Coronary artery (tissue), 2 donors: Measurements from ENCODE around the gene MFGE8.
"Not testable (repeated sequence)": the region's sequence is repeated elsewhere in the genome, so short reads cannot be mapped to it uniquely, and the experiment has no call there.

Source experiments
- DNase-seq: peaks from one replicate; pipeline ENCODE4 v3.0.0-alpha.2; 2017; ENCODE audit warnings: low spot score
- H3K27ac ChIP-seq, 2 donors: fragments of 200-600 bp; sonication (generic); one replicate each; pipeline ENCODE4 v1.5.1; 2016 to 2019
- H3K4me3 ChIP-seq: fragments of 200-600 bp; sonication (generic); 2 replicates; pipeline ENCODE4 v1.5.1; 2016; ENCODE audit warnings: mild to moderate bottlenecking, moderate library complexity
- TF ChIP-seq, protein P1 (sequence below): fragments of 200-600 bp; sonication (generic); IDR thresholded peaks from one replicate; pipeline ENCODE4 v1.5.1; 2019; ENCODE audit warnings: antibody characterized with exemption

MFGE8 gene

DNA sequence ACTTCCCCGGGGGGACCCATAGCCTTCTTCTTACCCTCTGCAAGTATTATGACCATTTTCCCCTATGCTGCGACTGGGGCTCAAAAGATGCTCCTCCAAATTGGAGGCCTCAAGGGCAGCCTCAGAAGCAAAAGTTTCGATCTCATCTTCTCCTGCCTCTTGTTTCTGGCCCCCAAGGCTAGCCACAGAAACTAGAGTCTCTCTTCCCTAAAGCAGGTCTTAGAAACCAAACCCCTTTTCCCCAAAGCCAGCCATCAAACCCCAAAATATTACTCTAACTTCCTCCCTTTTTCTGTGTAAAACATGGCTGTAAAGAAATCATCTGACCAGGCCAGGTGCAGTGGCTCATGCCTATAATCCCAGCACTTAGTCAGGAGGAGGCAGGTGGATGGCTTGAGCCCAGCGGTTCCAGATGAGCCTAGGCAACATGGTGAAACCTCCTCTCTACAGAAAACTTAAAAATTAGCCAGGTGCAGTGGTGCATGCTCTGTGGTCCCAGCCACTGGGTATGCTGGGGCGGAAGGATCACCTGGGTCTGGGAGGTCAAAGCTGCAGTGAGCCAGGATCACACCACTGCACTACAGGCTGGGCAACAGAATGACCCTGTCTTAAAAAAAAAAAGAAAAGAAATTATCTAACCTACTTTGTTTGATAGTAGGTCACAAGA is 36.7 kb upstream of the MFGE8 start:
- TF ChIP-seq, protein P1, sequence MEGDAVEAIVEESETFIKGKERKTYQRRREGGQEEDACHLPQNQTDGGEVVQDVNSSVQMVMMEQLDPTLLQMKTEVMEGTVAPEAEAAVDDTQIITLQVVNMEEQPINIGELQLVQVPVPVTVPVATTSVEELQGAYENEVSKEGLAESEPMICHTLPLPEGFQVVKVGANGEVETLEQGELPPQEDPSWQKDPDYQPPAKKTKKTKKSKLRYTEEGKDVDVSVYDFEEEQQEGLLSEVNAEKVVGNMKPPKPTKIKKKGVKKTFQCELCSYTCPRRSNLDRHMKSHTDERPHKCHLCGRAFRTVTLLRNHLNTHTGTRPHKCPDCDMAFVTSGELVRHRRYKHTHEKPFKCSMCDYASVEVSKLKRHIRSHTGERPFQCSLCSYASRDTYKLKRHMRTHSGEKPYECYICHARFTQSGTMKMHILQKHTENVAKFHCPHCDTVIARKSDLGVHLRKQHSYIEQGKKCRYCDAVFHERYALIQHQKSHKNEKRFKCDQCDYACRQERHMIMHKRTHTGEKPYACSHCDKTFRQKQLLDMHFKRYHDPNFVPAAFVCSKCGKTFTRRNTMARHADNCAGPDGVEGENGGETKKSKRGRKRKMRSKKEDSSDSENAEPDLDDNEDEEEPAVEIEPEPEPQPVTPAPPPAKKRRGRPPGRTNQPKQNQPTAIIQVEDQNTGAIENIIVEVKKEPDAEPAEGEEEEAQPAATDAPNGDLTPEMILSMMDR: no peak
- H3K27ac ChIP-seq: no peak overlapping the region
- no peak for DNase-seq
- H3K4me3 ChIP-seq: no peak overlapping the region

DNA sequence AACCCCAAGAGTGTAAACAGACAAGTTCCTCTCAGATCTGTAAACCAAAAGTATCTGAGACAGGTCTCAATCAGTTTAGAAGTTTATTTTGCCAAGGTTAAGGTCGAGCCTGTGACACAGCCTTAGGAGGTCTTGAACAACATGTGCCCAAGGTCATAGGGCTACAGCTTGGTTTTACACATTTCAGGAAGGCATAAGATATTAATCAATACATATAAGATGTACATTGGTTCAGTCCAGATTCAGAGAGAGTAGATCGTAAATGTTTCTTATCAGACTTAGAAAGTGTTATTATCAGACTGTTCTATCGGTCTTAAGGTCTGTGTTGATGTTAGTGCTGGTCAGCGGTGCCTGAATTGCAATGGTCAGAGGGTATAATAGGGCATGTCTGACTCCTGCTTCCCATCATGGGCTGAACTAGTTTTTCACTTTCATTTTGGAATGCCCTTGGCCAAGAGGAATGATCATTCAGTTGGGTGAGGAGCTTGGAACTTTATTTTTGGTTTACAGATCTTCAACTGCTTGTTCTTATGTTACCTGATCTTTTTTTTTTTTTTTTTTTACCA is 27.0 kb upstream of the MFGE8 start:
- TF ChIP-seq, protein P1: no peak
- no peak overlapping the region for H3K27ac ChIP-seq
- no peak overlapping the region for H3K4me3 ChIP-seq
- DNase-seq: no peak

DNA sequence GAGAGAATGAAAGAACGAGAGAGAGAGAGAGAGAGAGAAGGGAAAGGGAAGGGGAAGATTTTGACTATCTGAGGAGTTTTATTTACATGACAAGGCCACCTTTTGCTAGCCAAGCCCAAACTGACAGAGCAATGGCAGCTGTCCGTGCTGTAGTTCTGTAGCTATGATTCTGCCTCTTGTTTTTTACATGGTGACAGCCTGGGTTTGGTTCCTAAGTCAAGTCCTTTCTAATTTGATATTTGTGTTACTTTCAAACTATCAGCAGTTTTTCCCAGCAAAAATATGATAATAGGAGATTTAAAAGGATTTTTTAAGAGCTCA is 26.3 kb upstream of the MFGE8 start:
- no peak for DNase-seq
- H3K4me3 ChIP-seq: no peak overlapping the region
- H3K27ac ChIP-seq: no peak overlapping the region
- TF ChIP-seq, protein P1: no peak

DNA sequence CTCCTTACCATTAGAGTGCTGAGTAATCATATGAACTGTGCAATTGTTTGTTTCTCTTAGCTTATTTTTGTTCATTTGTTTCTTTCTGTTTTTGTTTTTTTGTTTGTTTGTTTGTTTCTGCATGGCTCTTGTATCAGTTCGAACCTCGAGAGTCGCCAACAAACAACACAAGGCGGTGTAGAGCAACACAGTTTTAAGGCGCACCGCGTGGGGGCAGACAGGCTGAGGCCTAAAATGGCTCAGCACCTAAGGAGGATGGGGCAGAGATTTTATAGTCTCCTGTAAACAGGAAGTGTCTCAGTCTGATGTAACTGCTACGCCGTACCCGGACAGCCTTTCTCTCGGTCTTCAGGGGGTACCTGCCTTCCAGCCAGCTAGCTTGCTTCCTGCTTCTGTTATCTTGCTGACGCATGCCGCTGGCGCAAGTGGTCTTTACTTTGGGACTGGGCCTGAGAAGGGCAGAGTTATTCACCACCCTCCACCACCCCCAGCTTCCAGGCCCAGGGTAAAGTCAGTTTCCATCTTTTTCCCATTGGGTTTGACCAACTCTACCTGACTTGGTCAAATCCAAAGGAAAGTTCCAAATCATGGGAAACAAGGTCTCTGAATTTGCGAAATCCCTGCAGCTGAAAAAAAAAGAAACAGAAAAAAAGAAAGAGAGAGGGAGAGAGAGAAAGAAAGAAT is 25.8 kb upstream of the MFGE8 start:
- no peak for DNase-seq
- Histone ChIP-seq H3K4me3 (no peak overlapping the region), H3K27ac (no peak overlapping the region)
- TF ChIP-seq, protein P1: no peak

DNA sequence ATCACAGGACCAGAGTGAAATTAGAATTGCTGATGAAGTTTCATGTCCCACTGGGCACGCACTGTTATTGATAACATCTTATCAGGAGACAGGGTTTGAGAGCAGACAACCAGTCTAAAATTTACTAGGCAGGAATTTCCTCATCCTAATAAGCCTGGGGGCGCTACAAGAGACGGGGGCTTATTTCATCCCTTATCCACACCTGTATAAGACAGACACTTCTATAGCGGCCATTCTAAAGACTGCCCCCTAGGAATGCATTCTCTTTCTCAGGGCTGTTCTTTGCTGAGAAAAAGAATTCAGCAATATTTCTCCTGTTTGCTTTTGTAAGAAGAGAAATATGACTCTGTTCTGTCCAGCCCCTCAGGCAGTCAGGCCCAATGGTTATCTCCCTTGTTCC is 21.3 kb upstream of the MFGE8 start:
- not testable (repeated sequence) for DNase-seq, H3K4me3 ChIP-seq, H3K27ac ChIP-seq

DNA sequence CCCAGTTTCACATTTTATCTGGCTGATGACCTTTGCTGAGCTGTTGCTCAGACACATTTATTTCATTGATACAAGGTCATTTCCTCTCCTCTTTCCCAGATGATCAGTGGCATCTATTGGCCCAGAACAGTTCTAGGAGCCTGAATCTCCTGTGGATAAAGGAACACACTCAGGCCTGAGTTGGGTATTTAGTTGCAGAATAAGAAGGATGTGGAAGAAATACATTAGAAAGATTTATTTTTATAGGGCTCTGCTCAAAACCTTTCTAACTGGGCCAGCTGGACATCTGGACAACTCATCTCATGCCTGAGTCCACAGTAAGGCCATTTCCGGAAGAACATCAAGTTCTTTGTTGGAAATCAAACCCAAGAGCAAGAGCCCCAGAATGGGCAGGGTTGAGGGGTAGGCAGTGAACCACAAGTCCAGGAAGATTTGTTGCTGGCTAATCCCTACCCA is 19.7 kb upstream of the MFGE8 start:
- TF ChIP-seq, protein P1: no peak
- H3K27ac ChIP-seq: peak overlapping the region in 1 of 2 donors; percentile 70
- no peak for DNase-seq
- no peak overlapping the region for H3K4me3 ChIP-seq

DNA sequence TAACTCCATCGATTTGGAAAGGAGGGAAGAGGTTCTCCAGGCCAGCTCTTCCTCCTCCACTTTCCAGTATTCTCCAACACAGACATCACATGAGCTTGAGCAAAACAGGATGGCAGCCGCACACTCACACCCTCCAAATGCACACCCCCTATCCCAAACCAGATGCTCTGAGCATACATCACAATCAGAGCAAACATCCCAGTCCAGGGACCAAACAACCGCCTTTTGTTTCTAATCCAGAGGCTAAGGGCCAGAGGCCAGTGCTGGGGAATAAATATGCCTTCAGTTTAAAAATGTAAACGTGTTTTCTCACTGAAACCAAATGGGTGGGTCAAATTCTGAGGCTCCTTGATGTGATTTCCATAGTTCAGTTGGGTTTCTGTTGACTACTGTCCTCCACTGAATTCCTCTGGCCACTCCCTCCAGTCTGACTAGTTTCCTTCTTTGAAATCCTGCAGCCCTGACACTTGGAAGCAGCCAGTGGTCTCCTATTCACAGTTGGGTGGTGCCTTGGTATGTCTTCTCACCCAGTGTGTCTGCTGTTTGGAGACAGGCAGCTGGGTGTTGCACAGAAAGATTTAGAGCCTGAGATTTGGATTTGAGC is 19.2 kb upstream of the MFGE8 start:
- TF ChIP-seq, protein P1: no peak
- no peak for DNase-seq
- Histone ChIP-seq H3K27ac (peak overlapping the region in 1 of 2 donors; percentile 70), H3K4me3 (no peak overlapping the region)
